ENCODE measurements around the gene ZDHHC9. TPM values are rescaled to one million over a fixed set of nuclear protein-coding genes. Genes with fewer than 3 reads are reported as not detected.

ZDHHC9 gene
- total RNA-seq, 1 donor from 2014 or later: 34.3 TPM

DNA sequence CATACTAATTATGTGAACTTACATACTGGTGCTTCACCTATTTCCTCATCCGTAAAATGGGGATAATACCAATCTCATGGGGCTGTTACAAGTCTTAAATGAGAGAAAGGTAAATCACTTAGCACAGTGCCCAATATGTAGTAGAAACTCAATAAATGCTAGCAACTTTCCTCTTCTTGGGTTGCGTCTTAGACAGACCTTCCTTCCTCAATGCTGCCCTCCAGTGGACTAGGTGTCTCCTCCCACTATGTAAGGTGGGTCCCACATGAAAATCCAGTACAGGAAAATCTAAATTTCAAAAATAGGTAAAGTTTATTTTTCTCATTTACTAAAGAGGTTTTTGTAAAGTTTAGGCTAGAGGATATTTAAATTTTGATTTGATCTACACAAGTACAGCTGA lies 20.6 kb downstream of the ZDHHC9 start:
- DNase-seq (ENCODE audit: low spot score): no peak

GRCh38 chrX:129818123-129818522 lies 25.6 kb downstream of the ZDHHC9 start:
- DNase-seq (ENCODE audit: low spot score): no peak

DNA sequence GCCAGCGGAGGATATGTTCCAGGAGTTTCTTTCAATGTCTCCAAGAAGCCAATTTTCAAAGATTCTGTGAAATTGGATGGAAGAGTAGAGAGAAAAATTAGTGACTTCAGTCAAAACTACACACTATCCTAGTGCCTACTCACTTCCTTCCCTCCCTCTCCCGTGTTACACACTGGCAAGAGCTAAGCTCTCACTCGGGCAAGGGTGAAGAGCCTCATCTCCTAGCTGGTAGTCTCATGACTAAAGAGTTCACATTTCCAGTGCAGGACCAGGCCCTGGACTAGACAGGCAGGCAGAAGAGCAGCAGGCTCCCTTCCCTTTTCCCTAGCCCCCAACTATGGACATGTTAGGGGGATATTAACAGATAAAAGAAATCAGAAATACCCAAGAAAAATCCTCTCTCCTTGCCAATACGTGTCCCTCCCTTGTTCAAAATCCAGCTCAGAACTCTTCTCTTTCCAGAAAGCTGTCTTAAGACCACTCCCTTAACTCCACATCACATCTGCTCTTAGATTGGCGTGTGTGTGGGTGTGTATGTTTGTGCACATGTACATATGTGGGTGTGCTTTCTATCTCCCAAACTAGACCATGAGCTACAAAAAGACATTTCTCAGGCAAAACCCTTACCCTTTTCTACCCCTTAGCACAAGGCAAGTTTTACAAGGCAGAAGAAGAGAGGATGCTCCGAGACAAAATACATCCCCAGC lies 29.9 kb downstream of the ZDHHC9 start:
- DNase-seq (ENCODE audit: low spot score): no peak

DNA sequence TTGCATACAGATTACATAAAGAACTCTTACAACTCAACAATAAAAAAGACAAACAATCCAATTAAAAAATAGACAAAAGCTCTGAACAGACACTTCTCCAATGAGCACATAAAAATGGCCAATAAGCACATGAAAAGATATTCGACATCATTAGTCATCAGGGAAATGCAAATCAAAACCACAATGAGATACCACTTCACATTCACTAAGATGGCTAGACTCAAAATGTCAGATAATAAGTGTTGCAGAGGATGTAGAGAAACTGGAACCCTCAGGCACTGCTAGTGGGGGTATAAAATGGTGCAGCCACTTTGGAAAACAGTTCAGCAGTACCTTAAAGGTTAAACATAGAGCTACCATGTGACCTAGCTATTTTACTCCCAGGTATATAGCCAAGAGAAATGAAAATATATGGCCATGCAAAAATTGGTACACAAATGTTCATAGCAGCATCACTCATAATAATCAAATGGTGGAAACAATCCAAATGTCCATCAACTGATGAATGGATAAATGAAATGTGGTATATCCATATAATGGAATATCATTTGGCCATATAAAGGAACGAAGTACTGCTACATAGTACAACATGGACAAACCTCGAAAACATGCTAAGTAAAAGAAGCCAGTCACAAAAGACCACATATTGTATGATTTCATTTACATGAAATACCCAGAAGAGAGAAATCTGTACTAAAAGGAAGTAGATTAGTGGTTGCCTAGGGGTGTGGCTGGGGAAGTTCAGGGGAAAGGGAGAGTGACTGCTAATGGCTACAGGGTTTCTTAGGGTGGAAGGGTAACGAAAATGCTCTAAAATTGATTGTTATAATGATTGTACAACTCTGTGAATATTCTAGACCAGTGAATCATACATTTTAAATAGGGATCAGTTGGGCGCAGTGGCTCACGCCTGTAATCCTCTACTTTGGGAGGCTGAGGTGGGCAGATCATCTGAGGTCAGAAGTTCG lies 34.6 kb downstream of the ZDHHC9 start:
- DNase-seq (ENCODE audit: low spot score): no peak

DNA sequence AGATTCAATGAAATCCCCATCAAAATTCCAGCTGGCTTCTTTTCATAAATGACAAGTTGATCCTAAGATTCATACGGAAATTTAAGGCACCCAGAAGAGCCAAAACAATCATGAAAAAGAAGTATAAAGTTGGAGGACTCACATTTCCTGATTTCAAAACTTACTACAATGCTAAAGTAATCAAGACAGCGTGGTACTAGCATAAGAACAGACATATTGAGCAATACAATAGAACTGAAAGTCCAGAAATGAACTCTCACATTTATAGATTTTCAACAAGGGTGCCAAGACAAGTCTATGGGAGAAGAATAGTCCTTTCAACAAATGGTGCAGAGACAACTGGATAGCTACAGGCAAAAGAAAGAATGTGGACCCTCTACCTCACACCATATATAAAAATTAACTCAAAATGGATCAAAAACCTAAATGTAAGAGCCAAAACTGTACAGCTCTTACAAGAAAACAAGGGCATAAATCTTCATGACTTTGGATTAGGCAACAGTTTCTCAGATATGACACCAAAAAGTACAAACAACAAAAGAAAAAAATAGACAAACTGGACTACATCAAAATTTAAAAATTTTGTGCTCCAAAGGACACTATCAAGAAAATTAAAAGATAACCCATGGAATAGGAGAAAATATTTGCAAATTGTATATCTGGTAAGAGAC lies 35.4 kb downstream of the ZDHHC9 start:
- no peak for DNase-seq (ENCODE audit: low spot score)

GRCh38 chrX:129804806-129805205 lies 38.9 kb downstream of the ZDHHC9 start:
- DNase-seq (ENCODE audit: low spot score): no peak

DNA sequence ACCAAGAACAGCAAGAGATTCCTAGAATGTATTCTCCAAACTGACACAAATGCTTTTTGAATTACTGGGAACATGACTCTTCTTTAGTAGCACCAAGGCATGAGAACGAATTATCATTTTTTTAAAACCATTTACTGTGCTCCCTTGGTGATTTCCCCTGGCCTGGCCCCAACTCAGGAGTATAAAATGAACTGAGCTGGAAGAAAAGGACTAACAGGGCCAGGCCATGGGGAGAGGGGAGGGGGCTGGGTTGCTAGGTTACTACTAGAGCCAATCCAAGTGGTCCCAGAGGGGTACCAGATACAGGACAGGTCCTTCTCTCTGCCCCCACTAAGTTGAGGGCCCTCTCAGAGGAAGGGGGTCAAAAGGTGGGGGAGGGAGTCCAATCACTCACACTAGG lies 40.8 kb downstream of the ZDHHC9 start:
- no peak for DNase-seq (ENCODE audit: low spot score)

DNA sequence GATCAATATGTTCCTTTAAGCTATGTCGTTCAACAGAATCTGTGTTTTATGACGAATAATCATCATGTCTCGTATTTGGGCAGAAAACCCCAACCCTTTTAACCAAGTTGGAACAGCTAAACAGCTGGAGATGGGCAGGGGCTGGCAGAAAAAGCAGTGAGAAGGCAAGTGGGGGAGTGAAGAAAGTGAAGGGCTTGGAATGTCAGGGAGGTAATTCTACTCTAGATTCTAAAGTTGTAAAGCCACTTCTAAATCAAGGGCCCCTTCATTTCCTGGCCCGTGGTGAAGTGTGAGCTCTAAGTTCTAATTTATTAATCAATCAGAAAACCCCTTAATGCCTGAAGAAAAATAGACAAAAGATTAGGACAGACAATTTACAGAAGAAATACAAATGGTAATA lies 43.5 kb downstream of the ZDHHC9 start:
- no peak for DNase-seq (ENCODE audit: low spot score)

DNA sequence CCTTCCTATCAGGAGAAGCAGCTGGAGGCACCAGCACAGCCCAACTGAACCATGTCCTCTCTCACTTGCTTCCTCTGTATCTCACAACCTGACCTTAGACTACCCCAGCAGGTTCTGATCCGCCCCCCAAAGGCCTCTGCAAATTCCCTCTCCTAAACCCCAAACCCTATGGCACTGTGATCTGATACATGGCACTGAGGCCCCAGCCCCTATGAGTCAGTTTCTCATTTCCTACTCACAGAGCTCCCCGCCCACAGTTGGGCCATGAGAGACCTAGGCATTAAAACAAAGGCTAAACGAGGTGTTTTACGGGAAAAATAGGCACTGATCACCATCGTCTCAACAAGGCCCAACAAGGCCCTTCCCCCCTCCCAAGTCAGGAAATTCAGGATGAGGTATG lies 44.8 kb downstream of the ZDHHC9 start:
- no peak for DNase-seq (ENCODE audit: low spot score)

DNA sequence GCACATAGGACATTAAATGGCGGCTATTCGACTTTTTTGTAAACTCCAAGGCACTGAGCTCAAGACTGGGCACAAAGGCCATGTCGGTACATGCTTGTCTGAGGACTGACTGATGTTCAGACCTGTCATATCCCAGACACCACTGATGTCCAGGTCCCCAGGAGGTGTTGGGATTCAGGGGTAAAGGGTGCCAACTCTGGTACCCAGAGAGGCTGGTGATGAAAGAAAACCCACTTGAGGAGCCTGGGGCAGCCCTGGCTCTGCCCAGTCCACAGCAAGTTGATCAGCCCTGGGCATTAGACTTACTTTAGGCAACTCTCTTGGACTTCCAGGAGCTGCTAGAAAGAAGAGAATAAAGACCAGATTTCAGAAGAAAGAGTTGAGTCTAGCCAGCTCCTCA lies 45.2 kb downstream of the ZDHHC9 start:
- DNase-seq (ENCODE audit: low spot score): no peak

DNA sequence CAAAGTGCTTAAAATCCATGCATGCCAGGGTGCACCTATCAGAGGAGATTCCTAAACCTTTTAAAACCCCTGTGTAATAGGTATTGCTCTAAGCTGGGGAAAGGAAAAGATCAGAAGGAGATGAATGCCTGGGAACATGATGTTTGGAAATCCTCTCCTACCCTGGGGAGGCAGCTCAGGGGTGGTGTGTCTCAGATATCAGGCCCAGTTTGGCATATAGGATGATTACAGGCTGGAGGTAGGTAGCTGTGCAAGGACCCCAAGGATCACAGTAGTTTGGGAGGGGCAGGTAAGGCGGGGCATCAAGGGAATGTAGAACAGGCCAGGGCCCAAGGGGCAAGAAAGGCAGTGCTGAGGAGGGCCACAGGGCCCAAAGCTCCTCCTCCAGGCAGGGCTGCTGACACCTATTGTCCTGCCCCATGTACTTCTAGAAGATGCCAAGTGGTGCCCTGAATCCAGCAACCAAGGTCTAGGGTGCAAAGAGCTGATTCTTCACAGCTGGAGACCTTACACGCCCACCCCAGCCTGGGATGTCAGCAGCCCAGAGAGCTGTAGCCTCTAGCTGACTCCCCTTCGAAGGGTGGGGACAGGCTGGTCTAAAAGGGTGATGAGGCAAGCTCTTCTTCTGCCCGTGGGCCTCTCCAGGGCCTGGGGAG lies 46.3 kb downstream of the ZDHHC9 start:
- no peak for DNase-seq (ENCODE audit: low spot score)

- DNase-seq (ENCODE audit: low spot score): no peak
These were observed 48.1 kb downstream of the ZDHHC9 start for GRCh38 chrX:129795584-129795983.

DNA sequence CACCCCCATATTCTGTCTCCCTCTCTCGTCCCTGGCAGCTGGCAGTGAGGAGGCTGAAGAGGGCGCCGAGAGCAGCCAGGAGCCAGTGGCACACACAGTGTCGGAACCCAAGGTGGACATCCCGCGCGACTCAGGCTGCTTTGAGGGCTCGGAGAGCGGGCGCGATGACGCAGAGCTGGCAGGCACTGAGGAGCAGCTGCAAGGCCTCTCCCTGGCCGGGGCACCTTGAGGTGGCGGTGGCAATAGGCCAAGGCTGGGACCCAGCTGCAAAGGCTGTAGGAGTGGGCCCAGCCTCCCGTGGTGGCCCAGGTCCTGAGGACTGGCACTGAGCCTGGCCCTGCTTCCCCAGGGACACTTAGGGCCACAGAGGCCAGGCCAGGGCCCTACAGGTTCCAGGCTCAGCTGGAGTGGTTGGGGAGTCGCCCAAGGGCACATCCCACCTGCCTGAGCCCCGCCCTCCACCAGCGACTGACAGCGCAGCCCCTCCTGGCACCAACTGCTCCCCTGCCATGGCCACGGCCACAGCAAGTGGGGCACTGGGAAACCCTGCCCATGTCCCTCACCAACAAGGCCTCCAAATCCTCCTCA lies 50.0 kb downstream of the ZDHHC9 start:
- DNase-seq (ENCODE audit: low spot score): no peak

DNA sequence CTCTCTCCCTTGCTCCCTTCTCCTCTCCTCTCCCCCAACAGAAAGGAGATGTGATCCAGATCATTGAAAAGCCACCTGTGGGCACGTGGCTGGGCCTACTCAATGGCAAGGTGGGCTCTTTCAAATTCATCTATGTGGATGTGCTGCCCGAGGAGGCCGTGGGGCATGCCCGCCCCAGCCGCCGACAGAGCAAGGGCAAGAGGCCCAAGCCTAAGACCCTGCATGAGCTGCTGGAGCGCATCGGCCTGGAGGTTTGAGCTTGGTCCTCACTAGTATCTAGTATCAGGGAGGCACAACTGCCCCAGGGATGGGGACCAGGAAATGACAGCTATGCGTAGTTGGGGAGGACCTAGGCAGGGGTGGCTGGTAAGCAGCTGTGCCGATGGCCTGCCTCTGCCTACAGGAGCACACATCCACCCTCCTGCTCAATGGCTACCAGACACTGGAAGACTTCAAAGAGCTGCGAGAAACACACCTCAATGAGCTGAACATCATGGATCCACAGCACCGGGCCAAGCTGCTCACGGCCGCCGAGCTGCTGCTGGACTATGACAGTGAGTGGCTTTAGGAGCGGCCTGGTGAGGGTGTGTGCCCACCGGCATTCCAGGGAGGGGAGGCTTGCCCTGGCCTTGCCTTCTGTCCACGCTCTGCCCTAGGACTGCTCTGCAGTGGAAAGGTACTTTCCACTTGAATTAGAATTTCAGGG lies 50.9 kb downstream of the ZDHHC9 start:
- DNase-seq (ENCODE audit: low spot score): no peak

GRCh38 chrX:129791961-129792570 lies 51.6 kb downstream of the ZDHHC9 start:
- DNase-seq (ENCODE audit: low spot score): no peak

DNA sequence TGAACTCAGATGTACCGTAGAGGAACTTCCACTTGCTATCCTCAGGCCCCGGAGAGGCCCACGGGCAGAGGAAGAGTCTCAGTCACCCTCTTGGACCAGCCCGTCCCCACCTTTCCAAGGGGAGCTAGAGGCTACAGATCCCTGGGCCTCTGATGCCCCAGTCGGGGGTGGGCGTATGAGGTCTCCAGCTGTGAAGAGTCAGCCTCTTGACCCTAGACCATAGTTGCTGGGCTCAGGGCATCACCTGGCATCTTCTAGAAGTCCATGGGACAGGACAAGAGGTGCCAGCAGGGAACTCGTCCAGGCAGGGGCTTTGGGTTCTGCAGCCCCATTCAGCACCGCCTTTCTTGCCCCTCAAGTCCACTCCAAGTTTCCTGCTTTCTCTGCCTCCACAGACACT lies 52.4 kb downstream of the ZDHHC9 start:
- no peak for DNase-seq (ENCODE audit: low spot score)

GRCh38 chrX:129790808-129791207 lies 52.9 kb downstream of the ZDHHC9 start:
- DNase-seq (ENCODE audit: low spot score): no peak

- no peak for DNase-seq (ENCODE audit: low spot score)
These were observed 53.5 kb downstream of the ZDHHC9 start for GRCh38 chrX:129790146-129790545.

- no peak for DNase-seq (ENCODE audit: low spot score)
These were observed 55.2 kb downstream of the ZDHHC9 start for GRCh38 chrX:129788527-129788926.

- no peak for DNase-seq (ENCODE audit: low spot score)
These were observed 56.2 kb downstream of the ZDHHC9 start for GRCh38 chrX:129787336-129788055.
